Activated CD4-positive, alpha-beta T cell treated with anti-CD3 and anti-CD28 coated beads for 4 hours (primary cell): ENCODE measurements around the gene NUDT3.
"Not testable (repeated sequence)": the region's sequence is repeated elsewhere in the genome, so short reads cannot be mapped to it uniquely, and the experiment has no call there.

Experiments
- DNase-seq, 2 donors: peaks; one replicate each; pipeline ENCODE4 v3.0.0-alpha.2; 2020

NUDT3 gene

DNA sequence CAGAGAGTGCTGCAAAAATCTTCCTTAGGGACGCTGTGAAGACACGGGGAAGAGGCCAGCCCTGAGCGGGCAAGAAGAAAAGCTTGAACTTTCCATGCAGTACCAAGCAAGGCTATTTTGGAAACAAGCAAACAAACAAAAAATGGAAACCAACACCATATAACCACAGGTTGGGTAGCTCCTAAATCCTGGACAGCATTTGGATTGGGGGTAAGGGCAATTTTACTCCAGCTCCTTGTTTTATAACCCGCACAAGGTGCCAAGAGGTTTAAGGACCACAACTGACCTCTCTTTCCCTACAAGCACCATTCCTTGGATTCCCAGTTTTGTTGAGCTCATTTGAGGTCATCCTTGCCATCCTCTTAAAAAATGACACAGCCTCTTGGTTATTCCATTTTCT lies 112.3 kb downstream of the NUDT3 start:
- no peak for DNase-seq

DNA sequence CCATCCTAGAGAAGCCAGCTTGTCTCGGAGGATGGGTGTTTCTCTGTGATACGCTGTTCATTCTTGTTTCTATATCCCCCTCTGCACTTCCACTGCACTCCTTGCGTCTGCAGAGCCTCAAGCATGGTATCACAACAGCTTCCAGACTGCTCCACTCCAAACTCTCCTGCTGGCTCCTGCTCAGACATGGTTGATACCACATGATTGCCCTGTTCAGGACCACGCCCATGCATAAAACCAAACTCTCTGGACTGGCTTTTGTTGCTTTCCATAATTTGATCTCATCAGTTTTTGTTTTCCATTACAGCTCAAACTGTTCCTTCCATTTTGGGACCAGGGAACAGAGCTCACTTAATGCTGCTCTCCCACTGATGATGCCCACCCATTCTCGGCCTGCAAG lies 113.6 kb downstream of the NUDT3 start:
- no peak for DNase-seq

DNA sequence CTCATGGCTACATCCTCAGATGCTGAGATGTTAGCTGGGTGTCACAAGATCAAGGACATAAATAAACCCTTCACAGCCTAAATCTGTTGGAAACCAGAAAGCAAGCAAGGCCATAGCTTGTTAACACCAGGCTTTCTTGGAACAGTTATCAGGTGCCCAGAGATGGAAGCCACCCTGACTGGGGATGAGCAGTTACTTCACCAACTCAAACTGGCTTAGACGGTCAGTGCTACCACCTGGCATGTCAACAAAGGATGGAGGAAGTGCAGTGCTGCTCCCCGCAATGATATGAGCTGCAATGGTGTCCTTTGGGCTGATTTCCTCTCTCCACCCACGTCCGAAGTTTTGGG lies 114.7 kb downstream of the NUDT3 start:
- DNase-seq: no peak

DNA sequence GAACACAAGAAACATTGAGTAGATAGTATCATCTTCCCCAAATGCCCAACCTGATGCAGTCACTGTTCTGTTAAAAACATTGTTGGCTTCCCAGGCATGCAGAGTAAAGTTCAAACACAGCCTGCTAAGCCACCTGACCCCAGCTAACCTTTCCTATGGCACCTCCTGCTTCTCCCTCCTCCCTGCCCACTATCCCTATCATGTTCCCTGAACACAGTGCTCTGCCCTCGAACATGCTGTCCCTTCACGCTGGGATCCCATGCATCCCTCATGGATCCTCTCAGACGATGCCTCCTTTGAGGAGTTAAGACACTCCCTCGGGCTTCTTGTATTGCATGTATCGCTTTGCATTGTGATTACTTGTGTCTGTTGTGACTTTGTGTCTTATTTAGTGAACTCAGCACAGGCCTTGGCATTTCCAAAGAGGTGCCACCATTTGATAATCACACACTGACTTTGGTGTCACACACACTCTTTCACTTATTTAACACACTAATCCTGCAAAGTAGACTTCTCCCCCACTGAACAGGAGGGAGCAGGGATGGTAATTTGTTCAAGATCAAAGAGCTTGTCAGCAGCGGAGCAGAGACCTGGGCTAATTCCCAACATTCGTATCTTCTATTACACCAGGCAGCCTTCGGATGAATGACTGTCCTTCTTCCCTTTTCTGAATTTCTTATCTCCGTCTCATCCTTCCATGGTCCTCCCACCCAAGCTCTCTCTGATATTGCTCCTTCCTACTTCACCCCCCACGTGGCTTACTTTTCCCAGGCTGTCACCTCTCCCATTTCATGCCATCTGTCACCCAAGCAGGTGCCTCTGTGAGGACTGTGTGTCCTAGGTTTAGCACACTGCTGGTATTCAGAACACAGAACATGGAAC lies 115.3 kb downstream of the NUDT3 start:
- DNase-seq: no peak

DNA sequence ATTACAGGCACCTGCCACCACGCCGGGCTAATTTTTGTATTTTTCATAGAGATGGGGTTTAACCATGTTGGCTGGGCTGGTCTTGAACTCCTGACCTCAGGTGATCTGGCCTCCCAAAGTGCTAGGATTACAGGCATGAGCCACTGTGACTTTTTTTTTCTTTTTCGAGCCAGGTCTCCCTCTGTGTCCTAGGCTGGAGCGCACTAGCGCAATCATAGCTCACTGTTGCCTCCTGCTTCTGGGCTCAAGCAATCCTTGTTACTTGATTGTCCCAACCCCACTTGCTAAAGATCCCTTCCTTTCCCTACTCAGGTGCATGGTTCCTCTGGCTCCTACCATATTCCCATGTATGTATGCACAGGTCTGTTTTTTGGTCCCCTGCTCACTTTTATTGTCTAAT lies 116.3 kb downstream of the NUDT3 start:
- no peak for DNase-seq

DNA sequence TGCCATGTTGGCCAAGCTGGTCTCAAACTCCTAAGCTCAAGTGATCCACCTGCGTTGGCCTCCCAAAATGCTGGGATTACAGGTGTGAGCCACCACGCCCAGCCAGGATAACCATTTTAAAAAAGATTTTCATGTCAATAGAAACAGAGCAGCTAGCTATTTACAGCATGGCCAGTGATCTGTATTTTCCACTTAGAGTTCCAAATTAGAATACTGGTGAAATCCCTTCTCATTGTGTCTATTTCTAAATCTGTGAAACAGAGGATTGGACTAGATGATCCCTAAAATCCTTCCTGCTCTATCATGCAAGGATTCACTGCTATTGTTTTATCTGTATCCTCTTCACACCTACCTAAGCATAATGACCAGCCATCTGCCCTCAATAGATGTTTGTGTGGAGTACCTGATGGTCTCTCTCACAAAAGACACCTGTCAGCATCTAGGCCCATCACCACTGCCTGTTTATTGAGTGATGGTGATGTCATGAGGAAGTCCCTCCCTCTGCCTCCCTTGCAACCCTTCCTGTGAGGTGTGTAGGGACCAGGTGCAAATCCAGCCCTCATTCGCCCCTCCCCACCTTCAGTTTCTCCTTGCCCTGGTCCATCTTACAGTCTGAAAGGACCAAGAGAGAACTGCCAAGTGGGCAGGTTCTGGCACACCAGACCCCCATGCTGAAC lies 117.2 kb downstream of the NUDT3 start:
- DNase-seq: no peak

DNA sequence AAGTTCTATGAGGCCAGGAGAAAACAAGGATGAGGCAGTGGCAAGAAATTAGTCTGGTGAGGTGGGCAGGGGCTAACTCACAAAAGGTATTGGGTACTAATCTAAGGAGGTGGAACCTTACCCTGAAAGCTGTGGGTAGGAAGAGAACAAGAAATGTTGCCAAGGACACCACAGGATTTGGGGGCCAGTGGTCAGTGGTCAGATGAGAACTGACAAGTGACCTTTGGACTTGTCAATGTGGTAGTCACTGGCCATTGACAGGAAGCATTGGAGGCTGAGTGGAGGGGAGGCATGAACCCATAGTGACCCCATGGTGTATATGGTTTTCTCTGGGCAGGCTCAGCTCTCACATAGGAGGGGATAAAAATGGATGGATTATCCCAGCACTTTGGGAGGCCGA lies 118.3 kb downstream of the NUDT3 start:
- DNase-seq: no peak

DNA sequence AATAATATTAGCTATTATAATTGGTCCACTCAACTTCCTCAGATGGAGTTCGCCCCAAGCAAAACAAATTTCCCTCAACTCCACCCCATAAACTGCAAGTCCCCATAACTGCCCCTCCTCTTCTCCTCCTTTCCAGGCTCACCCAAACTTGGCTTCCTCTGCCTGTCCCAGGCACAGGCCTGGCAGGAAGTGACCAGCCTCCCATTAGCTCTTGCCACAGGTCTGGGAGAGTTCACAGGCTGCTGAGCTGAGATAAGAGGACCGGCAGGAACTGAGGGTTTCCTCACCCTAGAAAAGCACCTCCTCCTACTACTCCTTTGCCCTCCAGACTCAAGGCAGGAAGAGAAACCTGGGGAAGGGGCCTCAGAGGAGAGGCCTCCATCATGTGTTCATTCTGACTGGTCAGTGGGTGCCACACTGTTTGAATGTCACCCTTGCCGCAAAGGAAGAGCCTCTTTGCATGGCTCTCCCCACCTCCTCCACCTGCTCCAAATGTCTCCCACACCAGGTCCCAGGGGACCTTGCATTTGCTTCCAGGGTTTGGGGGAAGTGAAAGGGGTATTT lies 119.1 kb downstream of the NUDT3 start:
- DNase-seq: no peak

DNA sequence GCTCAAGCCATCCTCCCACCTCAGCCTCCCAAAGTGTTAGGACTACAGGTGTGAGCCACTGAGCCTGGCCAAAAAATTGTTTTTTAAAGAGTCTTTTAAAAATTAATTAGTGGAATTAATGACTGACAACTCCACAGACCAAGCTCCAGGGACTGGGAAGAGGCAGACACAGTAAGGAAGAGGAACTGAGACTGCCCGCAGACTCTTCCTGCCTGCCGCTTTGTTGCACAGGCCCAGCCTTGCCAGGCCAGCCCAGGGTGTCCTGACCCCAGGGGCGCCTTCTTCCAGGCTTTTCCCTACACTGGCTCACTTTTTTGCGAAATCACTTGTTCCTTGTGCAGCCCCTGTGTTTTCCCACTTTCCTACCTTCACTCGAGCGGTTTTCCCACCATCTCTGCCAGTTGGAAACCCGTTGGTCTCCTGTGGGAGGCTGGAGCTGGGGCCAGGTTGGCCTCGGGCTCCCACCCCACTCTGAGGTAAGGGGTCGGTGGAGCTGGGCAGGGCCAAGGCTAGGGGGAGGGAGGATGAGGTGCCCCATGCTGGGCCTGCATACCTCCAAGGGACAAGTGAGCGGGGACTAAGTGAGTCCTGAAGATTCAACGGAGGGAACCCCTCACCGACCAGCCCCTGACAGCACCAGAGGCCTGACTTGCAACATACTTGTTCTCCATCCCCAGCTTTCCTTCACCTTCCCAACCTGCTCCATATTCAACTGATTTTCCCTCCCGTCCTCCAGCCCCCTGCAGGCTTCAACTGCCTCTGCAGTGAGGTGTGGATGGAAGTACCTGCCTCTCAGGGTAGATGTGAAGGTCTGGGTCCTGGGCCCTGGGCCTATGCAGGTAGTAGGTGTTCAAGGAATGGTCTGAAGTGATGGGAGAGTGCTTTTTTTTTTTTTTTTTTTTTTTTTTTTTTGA lies 120.2 kb downstream of the NUDT3 start:
- no peak for DNase-seq

DNA sequence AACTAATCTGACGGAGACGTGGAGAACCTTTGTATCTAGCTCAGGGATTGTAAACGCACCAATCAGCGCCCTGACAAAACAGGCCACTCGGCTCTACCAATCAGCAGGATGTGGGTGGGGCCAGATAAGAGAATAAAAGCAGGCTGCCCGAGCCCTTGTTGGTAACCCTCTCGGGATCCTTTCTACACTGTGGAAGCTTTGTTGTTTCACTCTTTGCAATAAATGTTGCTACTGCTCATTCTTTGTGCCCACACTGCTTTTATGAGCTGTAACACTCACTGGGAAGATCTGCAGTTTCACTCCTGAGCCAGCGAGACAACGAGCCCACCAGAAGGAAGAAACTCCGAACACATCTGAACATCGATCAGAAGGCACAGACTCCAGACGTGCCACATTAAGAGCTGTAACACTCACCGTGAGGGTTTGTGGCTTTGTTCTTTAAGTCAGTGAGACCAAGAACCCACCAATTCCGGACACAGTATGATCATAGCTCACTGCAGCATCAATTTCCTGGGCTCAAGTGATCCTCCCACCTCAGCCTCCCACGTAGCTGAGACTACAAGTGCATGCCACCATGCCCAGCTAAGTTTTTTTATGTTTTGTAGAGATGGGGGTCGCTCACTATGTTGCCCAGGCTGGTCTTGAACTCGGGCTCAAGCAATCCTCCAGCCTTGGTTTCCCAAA lies 122.7 kb downstream of the NUDT3 start:
- not testable (repeated sequence) for DNase-seq

DNA sequence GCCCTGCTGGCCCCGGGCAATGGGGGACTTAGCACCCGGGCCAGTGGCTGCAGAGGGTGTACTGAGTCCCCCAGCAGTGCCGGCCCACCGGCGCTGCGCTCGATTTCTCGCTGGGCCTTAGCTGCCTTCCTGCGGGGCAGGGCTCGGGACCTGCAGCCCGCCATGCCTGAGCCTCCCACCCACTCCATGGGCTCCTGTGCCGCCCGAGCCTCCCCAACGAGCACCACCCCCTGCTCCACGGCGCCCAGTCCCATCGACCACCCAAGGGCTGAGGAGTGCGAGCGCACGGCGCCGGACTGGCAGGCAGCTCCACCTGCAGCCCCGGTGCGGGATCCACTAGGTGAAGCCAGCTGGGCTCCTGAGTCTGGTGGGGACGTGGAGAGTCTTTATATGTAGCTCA lies 123.3 kb downstream of the NUDT3 start:
- not testable (repeated sequence) for DNase-seq

DNA sequence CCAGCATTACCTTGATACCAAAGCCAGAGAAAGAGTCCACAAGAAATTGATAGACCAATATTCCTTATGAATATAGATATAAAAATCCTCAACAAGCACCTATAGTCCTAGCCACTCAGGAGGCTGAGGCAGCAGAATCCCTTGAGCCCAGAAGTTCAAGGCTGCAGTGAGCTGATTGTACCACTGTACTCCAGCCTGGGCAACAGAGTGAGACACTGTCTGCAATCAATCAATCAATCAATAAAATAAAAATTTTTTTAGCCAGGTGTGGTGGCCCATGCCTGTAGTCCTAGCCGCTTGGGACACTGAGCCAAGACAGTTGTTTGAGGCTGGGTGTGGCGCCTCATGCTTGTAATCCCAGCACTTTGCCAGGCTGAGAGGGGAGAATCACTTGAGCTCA lies 124.7 kb downstream of the NUDT3 start:
- no peak for DNase-seq

DNA sequence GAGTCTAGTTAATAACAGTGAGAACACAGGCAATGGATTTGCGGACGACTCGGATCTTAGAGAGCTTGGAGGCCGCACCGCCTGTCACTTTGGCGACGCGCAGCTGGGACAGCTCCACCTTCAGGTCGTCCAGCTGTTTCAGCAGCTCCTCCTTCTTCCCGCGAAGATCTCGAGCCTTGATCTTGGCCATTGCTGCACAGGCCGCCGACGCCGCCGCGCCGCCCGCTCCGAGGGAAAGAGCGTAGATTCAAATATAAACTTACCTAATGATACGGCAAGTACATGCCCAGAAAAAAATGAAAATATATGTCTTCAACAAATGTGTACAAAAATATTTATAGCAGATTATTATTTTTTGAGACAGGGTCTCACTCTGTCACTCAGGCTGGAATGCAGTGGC lies 129.0 kb downstream of the NUDT3 start:
- not testable (repeated sequence) for DNase-seq

DNA sequence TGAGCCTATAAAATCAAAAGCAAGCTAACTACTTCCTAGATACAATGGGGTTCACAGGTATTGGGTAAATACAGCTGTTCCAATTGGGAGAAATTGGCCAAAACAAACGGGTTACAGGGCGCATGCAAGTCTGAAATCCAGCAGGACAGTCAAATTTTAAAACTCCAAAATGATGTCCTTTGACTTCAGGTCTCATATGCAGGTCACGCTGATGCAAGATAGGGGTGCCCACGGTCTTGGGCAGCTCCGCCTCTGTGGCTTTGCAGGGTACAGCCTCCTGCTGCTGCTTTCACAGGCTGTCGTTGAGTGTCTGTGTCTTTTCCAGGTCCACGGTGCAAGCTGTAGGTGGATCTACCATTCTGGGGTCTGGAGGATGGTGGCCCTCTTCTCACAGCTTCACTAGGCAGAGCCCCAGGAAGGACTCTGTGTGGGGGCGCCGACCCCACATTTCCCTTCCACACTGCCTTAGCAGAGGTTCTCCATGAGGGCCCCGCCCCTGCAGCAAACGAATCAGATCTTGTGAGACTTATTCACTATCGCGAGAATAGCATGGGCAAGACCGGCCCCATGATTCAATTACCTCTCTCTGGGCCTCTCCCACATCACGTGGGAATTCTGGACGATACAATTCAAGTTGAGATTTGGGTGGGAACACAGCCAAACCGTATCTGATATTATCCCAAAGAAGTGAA lies 131.7 kb downstream of the NUDT3 start:
- DNase-seq: no peak

DNA sequence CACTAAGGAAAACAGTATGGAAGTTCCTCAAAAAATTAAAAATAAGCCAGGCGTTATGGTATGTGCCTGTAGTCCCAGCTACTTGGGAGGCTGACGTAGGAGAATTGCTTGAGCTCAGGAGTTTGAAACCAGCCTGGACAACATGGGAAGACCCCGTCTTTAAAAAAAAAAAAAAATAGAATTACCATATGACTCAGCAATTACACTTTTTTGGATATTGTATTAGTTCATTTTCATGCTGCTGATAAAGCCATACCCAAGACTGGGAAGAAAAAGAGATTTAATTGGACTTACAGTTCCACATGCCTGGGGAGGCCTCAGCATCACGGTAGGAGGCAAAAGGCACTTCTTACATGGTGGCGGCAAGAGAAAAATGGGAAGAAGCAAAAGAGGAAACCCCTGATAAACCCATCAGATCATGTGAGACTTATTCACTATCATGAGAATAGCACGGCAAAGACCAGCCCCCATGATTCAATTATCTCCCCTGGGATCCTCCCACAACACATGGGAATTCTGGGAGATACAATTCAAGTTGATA lies 132.9 kb downstream of the NUDT3 start:
- DNase-seq: no peak

DNA sequence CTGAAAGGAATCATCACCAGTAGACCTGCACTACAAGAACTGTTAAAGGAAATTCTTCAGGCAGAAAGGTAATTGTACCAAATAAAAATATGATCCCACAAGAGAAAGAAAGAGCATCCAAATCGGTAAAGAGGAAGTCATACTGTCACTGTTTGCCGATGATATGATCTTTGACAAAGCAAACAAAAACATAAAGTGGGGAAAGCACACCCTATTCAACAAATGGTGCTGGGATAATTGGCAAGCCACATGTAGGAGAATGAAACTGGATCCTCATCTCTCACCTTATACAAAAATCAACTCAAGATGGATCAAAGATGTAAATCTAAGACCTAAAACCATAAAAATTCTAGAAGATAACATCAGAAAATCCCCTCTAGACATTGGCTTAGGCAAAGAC lies 140.1 kb downstream of the NUDT3 start:
- not testable (repeated sequence) for DNase-seq

DNA sequence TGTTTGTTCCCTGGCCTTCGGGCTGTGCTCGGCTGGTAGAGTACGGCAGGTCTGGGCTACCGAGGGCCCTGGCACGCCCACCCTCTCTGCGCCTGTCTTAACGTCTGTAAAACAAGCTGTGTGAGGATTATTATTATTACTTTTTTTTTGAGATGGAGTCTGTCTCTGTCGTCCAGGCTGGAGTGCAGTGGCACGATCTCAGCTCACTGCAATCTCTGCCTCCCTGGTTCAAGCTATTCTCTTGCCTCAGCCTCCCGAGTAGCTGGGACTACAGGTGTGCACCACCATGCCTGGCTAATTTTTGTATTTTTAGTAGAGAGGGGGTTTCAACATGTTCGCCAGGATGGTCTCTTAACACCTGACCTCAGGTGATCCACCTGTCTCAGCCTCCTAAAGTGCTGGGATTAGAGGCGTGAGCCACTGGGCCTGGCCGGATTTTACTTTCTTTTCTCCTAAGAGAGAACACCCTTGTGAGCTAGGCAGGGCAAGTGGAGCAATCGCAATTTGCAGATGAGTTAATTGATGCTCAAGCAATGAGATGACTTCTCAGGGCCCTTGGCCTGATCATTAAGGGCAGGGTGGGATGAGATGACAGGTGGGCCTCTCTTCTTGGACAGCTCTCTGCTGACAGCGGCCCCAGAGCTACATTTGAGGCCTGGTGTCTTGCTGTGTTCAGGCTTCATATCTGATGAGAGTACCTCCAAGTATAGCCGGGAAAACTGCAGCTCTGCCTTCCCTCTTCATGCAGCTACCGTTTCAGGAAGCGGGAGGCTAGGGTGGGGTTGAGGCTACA lies 142.8 kb downstream of the NUDT3 start:
- no peak for DNase-seq

DNA sequence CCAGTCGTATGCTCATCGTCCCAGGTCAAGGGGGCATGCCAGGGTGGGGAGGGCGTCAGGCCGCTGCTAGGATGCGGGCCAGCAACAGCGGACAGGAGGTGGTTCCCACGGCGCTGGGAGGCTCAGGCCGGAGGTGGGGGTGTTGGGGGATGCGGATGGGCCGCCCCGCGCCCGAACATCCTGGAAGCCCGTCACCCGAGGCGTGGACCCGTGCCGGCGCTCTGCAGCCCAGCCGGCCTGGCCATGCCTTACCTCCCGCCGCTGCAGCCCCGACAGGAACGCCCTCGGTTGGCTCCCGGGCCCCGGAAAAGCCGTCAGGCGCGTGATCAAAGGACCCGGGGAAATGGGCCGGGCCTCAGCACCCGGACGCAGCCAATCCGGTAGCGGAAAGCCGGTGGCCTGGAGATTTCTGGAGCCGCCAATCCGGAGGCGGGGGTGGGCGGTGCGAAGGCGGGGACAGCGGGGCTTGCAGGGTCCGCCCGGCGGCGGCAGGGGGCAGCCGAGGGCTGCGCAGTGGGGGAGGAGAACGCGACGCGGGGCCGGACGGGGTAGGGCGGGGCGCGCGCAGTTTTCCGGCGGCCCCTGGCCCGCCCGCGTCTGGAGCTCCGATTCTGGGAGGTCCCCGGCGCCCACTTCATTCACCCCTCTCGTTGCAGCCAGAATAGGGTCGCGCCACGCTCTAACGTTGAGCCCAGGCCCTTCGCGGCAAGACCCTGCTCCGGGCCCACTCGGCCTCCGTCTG lies 143.6 kb downstream of the NUDT3 start, which contains the start of gene SMIM29:
Gene SMIM29, minus strand, starts transcription at position 280 of the 742 bp plus-strand sequence. CDS start 1,215 bp downstream, outside the sequence.
- DNase-seq: peak; percentile 96 to 97

DNA sequence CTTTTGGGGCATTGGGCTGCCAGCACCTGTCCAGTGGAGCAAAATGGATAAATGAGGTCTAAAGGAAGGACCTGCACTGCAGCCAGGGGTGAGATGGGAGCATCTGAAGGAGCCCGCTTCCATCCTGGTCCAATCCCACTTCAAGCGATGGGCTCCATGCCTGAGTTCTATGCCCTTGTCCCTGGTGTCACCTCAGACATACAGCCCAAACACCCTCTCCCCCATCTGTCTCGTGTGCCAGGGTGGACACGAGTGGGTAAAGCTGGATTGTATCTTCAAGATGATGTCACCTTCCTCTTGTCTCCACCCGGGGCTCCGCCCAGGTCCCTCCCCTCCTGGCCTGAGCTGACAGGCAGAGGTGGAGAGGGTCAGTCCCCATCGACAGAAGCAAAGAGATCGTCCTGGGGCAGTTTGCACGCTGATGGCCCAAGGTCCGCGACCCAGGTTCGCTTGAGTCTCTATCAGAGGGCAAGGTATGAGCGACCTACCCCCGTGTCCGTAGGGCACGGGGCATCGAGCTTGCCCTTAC lies 144.2 kb downstream of the NUDT3 start:
- DNase-seq: peak; percentile 37 to 39
